Ovary (tissue), 3 donors: ENCODE data around the gene TENT4B.

Experiments
- EP300 ChIP-seq: sonication (generic); formaldehyde crosslinking; IDR thresholded peaks from one replicate; pipeline ENCODE4 v1.6.1; 2017; ENCODE audit warnings: antibody characterized with exemption
- POLR2A ChIP-seq: fragments of 450-650 bp; IDR thresholded peaks from one replicate; pipeline ENCODE4 v1.6.1; 2017; ENCODE audit warnings: antibody characterized with exemption, mild to moderate bottlenecking, moderate library complexity
- TF ChIP-seq, protein P1 (sequence below), 3 donors: fragments of 450-650 bp in 2 of 3; fragments of 200-600 bp in 1 of 3; IDR thresholded peaks; one replicate each; pipeline versions ENCODE4 v1.5.1 to v1.8.0; 2016 to 2022; ENCODE audit warnings: antibody characterized with exemption in 3 of 3, mild to moderate bottlenecking in 1 of 3
- donor health status: DM: no; HTN: no; CAD: no.

DNA sequence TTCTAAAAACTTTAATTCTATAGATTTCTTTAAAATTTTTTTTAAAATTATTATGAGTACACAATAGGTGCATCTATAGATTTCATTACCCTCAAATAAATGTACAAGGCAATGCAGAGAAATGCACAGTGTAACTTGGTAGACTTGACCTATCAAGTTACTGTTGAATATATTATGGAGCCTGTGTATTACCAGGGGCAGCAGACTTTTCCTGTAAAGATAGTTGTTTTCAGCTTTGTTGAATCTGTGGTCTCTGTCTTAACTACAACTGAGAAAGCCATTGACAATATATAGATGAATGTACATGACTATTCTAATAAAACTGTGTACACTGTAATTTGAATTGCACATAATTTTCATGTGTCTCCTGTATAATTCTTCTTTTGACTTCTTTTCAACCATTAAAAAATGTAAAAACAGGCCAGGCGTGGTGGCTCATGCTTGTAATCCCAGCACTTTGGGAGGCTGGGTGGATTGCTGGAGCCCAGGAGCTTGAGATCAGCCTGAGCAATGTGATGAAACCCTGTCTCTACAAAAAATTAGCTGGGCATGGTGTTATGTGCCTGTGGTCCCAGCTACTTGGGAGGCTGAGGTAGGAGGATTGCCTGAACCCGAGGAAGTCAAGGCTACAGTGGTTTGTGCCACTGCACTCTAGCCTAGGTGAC lies 39.4 kb downstream of the TENT4B start:
- TF ChIP-seq, protein P1, sequence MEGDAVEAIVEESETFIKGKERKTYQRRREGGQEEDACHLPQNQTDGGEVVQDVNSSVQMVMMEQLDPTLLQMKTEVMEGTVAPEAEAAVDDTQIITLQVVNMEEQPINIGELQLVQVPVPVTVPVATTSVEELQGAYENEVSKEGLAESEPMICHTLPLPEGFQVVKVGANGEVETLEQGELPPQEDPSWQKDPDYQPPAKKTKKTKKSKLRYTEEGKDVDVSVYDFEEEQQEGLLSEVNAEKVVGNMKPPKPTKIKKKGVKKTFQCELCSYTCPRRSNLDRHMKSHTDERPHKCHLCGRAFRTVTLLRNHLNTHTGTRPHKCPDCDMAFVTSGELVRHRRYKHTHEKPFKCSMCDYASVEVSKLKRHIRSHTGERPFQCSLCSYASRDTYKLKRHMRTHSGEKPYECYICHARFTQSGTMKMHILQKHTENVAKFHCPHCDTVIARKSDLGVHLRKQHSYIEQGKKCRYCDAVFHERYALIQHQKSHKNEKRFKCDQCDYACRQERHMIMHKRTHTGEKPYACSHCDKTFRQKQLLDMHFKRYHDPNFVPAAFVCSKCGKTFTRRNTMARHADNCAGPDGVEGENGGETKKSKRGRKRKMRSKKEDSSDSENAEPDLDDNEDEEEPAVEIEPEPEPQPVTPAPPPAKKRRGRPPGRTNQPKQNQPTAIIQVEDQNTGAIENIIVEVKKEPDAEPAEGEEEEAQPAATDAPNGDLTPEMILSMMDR (IDR thresholded peaks at IDR 0.05): no peak
- TF ChIP-seq POLR2A: no peak
- no peak for TF ChIP-seq EP300
